Gastrocnemius medialis (tissue), 4 donors: Measurements from ENCODE around the gene PLCL1.

Experiments used
- CTCF ChIP-seq, 5 experiments: fragments of 450-650 bp in 3 of 5; fragments of 200-600 bp in 2 of 5; sonication (generic) in 2 of 5; IDR thresholded peaks in 4 of 5; conservative IDR thresholded peaks in 1 of 5; 1 replicate in 4 of 5; 2 replicates in 1 of 5; pipeline ENCODE4 v1.5.1; 2016 to 2019; ENCODE audit warnings: antibody characterized with exemption in 5 of 5, mild to moderate bottlenecking in 3 of 5, moderate library complexity in 3 of 5
- POLR2A ChIP-seq, 2 donors: fragments of 450-650 bp; IDR thresholded peaks; one replicate each; pipeline ENCODE4 v1.6.1; 2017; ENCODE audit warnings: antibody characterized with exemption in 2 of 2, mild to moderate bottlenecking in 2 of 2, moderate library complexity in 2 of 2

- TF ChIP-seq CTCF (IDR thresholded peaks at IDR 0.05 in 4 of 5, conservative IDR thresholded peaks at IDR 0.05 in 1 of 5): no peak
- TF ChIP-seq POLR2A (IDR thresholded peaks at IDR 0.05): no peak
Measured at GRCh38 chr2:197994751-197995150, 190.4 kb downstream of the PLCL1 start.
